NCI-H146 treated with DMSO at 0.1 percent for 48 hours (cell line): ENCODE data around the gene OSBPL6.
"Not testable (repeated sequence)": the region's sequence is repeated elsewhere in the genome, so short reads cannot be mapped to it uniquely, and the experiment has no call there.

ENCODE experiments used
- DNase-seq: peaks from one replicate; lab custom pipeline; 2025; ENCODE audit not compliant: unreplicated experiment; lab: John Stamatoyannopoulos, UW

OSBPL6 gene

DNA sequence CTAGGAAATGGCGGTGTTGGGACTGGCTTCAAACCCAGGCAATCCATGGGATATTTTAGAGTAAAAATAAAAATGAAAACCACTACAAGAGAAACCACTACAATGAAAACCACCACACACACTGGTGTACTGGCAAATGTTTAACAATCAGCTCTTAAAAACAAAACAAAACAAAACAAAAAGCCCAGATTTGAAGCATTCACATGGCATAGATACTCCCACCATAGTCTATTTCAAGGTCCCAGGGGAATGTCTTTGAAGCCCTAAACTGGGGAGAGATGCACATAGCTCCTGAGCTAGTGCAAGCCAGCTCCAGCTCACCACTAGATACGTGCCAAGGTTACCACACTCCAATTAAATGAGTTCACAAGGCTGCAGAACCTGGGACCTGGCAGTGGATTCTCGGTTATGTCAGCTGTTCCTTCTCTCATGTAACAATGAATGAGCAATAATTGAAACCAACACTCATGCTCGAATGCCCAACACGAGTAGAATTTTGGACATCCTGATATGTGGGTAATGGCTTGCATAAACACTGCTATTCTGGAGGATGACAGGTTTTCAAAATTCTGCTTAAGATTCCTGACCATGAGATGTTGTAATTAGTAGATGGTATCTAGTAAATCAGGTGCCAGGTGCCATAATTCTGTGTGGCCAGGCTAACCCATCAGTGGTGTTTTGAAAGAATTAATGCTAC, 102.2 kb downstream of the OSBPL6 start:
- no peak for DNase-seq

DNA sequence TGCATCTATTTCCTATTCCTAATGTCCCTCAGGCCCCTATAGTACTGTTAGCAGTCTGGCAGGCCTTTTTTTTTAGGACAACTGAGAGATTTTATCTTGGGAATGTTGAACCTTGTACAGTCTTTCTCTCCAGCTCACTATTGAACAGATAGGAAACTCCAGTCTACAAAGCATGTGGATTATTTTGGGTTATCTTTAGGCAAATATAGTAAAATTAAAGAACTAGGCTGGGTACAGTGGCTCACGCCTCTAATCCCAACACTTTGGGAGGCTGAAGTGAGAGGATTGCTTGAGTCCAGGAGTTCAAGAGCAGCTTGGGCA, 102.7 kb downstream of the OSBPL6 start:
- DNase-seq, result no peak

DNA sequence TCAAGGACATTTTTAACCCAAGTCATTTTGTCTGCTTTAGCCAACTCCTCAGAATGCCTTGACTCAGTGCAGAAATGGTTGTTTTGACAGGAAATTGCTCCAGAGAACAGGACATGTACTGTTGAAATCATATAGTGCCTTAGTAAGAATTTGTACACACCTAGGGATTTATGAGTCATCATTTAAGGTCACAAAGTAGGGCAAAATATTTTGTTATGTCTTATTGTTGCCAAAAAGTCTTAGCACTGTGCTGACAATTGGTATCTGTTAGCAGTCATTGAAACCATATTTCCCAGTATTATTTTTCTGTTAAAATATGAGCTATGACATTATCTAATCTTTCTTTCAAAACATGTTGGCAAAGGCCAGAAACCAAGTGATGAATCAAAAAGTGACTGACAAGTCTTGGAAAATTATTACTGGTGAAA, 104.5 kb downstream of the OSBPL6 start:
- DNase-seq, result no peak

DNA sequence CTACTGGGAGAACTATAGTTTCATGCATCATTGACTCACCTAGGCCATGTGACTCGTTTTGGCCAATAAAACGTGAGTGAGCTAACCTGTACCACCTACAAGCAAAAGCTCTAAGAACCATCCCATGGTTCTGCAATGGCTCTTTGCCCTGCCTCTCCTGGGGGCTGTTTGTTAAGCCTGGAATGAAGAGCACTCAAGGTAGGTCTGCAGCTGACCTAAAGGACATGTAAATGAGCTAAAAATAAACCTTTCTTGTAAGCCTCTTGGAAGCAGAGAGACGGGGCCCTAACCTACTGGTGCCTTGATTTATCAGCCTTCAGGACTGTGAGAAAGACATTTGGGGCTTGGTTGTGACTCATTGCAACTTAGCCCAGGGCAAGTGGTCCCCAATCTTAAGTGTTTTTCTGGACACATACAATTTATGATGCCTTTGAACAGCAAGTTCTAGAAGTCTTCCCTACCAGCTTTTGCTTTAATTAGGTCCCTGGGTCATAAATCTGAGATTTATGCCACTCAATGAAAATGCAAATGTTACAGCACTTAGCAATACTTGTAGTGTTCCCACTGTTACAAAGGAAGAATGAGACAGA, 107.4 kb downstream of the OSBPL6 start:
- no peak for DNase-seq

GRCh38 chr2:178304333-178304732, 110.0 kb downstream of the OSBPL6 start:
- DNase-seq, result no peak

DNA sequence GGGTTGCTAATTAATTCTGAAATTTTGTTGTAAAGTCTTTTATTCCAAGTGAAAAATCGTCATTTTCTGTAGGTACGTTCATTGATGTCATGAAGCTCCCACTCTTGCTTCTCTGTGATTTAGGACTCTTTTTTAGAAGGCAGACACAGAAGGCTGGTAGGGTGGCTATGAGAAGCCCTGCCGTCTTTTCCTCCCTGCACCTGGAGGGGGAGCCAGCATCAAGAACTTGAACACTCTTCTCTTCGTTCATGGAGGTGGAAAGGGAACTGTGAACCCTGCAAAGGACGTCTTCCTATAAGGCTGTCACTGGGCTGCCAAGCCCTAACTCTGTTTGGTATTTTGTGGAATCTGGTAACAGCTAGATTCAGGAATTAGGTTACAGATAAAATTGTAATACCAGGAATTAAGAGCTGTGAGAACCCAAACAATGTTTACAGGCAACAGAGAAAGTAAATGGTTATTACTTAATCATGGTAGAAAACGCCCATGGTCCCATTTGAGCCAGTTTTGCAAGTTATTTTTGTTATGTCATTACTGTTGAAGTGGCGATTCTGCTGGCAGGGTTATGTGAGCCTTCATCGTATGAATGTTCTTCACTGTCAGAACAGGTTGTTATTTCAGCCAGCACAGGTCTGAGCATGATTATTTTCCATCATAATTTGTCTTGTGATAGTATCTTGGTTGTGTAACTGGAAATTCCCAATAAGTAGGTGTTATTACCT, 112.2 kb downstream of the OSBPL6 start:
- peak; percentile 13 for DNase-seq

DNA sequence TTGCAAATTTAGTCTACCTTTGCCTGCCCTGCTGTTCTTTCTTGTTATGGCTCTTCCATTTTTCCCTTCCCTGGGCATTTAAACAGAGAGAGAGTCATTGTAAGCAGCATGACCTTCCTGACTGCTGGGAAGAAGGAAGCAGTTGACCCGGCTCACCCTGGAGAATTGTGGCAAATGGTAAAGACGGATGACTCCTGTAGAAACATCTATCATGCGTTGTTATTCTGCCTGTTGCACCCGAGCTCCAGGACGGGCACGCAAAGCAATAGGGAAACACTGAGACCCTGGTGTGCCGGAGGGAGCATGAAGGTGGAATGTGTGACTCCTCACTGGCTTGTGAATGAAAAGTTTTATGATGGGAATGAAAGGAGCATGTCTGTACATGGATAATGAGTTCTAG, 113.3 kb downstream of the OSBPL6 start:
- DNase-seq, result no peak

GRCh38 chr2:178309541-178309940, 115.2 kb downstream of the OSBPL6 start:
- no peak for DNase-seq

- no peak for DNase-seq
Measured at GRCh38 chr2:178315078-178315477, 120.8 kb downstream of the OSBPL6 start.

GRCh38 chr2:178315488-178315948, 121.2 kb downstream of the OSBPL6 start:
- no peak for DNase-seq

- no peak for DNase-seq
Measured at GRCh38 chr2:178317811-178318210, 123.5 kb downstream of the OSBPL6 start.

DNA sequence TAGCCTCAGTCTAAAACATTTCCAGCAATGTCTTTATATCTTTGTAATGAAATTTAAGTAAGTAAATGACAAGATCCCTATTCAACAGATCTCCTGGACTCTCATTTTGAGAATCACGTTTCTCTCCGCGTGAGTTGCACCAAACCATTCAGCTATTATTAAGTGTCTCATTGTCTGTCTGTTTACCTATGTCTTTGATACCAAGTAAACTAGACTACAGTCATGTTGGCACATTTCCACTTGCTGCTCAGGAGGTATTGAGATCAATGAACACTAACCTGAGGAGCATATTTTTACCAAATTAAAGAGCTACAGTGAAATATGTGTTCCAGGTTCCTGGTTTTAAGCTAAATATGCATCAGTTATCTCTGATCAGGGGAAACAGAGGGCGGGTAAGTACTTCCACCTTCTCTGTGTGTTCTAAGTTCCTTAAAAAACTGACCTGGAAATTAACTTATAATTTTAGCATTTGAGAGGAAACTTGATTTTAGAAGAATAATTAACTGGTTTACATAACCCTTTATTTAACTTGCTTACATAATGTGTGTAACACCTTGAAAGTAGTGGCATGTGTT, 125.8 kb downstream of the OSBPL6 start:
- peak; percentile 82 for DNase-seq

GRCh38 chr2:178322068-178322467, 127.8 kb downstream of the OSBPL6 start:
- DNase-seq, result no peak

GRCh38 chr2:178323331-178323730, 129.0 kb downstream of the OSBPL6 start:
- DNase-seq, result not testable (repeated sequence)

- no peak for DNase-seq
Measured at GRCh38 chr2:178324077-178324476, 129.8 kb downstream of the OSBPL6 start.

DNA sequence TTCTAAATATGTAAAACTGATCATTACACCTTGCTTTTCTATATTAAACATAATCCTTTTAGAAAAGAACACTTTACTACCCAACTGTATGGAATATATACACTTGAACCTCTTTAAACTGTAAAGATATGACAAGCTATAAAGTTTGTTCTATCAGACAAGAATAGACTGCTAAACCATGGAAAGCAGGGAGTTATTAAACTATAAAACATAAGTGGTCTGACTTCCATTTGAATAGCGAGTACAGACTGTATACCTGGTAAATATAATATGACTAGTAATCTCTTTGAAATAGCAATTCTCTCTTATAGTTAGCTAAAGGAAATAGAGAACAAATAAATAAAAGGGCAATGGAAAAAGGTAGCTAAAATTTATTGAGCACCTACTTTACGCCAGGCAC, 131.0 kb downstream of the OSBPL6 start:
- DNase-seq, result no peak

- DNase-seq, result no peak
Measured at GRCh38 chr2:178327516-178327915, 133.2 kb downstream of the OSBPL6 start.

GRCh38 chr2:178328037-178328436, 133.7 kb downstream of the OSBPL6 start:
- no peak for DNase-seq

DNA sequence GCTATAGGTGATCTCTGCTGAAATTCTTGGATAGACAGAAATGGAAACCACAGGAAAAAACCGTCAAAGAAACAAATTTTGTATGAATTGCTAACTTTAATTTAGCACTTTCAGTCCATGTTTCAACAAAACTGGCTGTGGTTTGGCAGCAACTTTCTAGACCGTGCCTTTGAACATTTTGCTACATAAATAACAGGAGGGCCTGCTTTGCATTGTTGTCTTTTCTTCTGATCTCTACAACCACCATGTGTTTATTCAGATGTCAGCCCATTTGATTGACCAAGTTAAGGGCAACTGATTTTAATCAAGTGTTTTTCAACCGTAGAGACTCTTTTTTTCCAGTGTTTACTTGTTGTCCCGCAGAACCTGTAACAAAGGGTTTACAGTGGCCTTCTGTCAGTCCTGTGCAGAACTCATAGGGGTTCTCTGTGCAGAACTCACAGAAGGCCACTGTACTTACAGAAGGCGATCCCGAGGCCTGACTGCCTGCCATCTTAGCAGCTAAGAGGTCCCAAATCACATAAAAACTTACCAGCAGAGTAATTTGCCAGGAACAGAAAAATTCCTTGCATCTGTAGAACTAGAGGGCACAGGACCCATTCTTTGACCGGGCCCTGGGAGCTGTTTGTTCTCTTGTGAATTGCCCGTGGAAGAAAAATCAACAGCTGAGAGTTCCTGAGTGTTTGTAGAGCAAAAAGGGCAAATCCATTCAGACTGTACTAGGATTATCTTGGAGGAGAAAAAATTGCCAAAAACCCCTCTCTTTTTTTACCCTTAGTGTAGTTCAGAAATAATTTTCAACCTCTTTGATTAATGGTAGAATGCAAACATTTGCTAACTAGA, 136.1 kb downstream of the OSBPL6 start:
- no peak for DNase-seq

- DNase-seq, result peak; percentile 15
Measured at GRCh38 chr2:178331474-178332432, 137.4 kb downstream of the OSBPL6 start.
